Measurements from ENCODE around the gene EPB41.

GRCh38 chr1:29144178-29144577, 229.8 kb downstream of the EPB41 start:
- TF ChIP-seq TFAP4 (CRISPR knock-in tag; IDR thresholded peaks at IDR 0.05; ENCODE audit: borderline replicate concordance): no peak
- no peak for TF ChIP-seq FUS (optimal IDR thresholded peaks at IDR 0.05; ENCODE audit: low read depth, low read length)
- no peak for TF ChIP-seq CTCF (IDR thresholded peaks at IDR 0.05 in 2 of 3, conservative IDR thresholded peaks at IDR 0.05 in 1 of 3; ENCODE audit: insufficient read depth in 2 of 3, low read depth in 1 of 3, low read length in 3 of 3)
- no peak for TF ChIP-seq STAT5B (CRISPR knock-in tag; IDR thresholded peaks at IDR 0.05)
- TF ChIP-seq MTA2 (IDR thresholded peaks at IDR 0.05; ENCODE audit: low read depth): no peak
- TF ChIP-seq SP1 (CRISPR knock-in tag; IDR thresholded peaks at IDR 0.05): no peak
- TF ChIP-seq ZNF561 (CRISPR knock-in tag; conservative IDR thresholded peaks at IDR 0.05): no peak
- no peak for TF ChIP-seq JUND (IDR thresholded peaks at IDR 0.05; ENCODE audit: borderline replicate concordance, low read depth, low read length)
- TF ChIP-seq JUND (tag; IDR thresholded peaks at IDR 0.05; ENCODE audit: borderline replicate concordance, low read depth, low read length): no peak
- TF ChIP-seq NR3C1 (CRISPR knock-in tag; IDR thresholded peaks at IDR 0.05): no peak
- no peak for TF ChIP-seq CREB3 (tag; conservative IDR thresholded peaks at IDR 0.05; ENCODE audit: low read depth)
- TF ChIP-seq ZNF444 (CRISPR knock-in tag; IDR thresholded peaks at IDR 0.05): no peak
- TF ChIP-seq EZH2 (IDR thresholded peaks at IDR 0.05; ENCODE audit: borderline replicate concordance, low read depth, low read length): no peak
- TF ChIP-seq POLR2AphosphoS5 (IDR thresholded peaks at IDR 0.05; ENCODE audit: control insufficient read depth, insufficient read depth, low read depth, low read length): no peak
- TF ChIP-seq NR2C2 (CRISPR knock-in tag; IDR thresholded peaks at IDR 0.05): no peak
- TF ChIP-seq NR2C2 (tag; IDR thresholded peaks at IDR 0.05): no peak
